ENCODE measurements around the gene SNRPN.

Gene SNRPN

GRCh38 chr15:24961967-24962366, 7.2 kb downstream of the SNRPN start (continued):
- TF ChIP-seq ATF2 (tag by site-specific recombination; IDR thresholded peaks at IDR 0.05; ENCODE audit: low read depth) (no peak), ZNF571 (tag by site-specific recombination; IDR thresholded peaks at IDR 0.05) (no peak), ZNF239 (tag by site-specific recombination; IDR thresholded peaks at IDR 0.05) (no peak), ZNF791 (tag by site-specific recombination; IDR thresholded peaks at IDR 0.05) (no peak)
- TF ChIP-seq, protein P1, sequence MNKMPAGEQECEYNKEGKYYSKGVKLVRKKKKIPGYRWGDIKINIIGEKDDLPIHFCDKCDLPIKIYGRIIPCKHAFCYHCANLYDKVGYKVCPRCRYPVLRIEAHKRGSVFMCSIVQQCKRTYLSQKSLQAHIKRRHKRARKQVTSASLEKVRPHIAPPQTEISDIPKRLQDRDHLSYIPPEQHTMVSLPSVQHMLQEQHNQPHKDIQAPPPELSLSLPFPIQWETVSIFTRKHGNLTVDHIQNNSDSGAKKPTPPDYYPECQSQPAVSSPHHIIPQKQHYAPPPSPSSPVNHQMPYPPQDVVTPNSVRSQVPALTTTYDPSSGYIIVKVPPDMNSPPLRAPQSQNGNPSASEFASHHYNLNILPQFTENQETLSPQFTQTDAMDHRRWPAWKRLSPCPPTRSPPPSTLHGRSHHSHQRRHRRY (tag by site-specific recombination; IDR thresholded peaks at IDR 0.05) = no peak
- TF ChIP-seq, protein P2, sequence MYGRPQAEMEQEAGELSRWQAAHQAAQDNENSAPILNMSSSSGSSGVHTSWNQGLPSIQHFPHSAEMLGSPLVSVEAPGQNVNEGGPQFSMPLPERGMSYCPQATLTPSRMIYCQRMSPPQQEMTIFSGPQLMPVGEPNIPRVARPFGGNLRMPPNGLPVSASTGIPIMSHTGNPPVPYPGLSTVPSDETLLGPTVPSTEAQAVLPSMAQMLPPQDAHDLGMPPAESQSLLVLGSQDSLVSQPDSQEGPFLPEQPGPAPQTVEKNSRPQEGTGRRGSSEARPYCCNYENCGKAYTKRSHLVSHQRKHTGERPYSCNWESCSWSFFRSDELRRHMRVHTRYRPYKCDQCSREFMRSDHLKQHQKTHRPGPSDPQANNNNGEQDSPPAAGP (tag by site-specific recombination; IDR thresholded peaks at IDR 0.05) = no peak

GRCh38 chr15:24962880-24963279, 8.1 kb downstream of the SNRPN start:
- no peaks in the 10 kb centered on the region for H3K36me3 ChIP-seq (ENCODE audit: control insufficient read depth in 2 of 2, insufficient read depth in 1 of 2, low read length in 2 of 2)
- no peak for TF ChIP-seq ZNF639 (tag by site-specific recombination; IDR thresholded peaks at IDR 0.05)
- TF ChIP-seq, protein P3, sequence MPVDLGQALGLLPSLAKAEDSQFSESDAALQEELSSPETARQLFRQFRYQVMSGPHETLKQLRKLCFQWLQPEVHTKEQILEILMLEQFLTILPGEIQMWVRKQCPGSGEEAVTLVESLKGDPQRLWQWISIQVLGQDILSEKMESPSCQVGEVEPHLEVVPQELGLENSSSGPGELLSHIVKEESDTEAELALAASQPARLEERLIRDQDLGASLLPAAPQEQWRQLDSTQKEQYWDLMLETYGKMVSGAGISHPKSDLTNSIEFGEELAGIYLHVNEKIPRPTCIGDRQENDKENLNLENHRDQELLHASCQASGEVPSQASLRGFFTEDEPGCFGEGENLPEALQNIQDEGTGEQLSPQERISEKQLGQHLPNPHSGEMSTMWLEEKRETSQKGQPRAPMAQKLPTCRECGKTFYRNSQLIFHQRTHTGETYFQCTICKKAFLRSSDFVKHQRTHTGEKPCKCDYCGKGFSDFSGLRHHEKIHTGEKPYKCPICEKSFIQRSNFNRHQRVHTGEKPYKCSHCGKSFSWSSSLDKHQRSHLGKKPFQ (tag by site-specific recombination; IDR thresholded peaks at IDR 0.05) = no peak
- TF ChIP-seq BCL11B (tag by site-specific recombination; IDR thresholded peaks at IDR 0.05; ENCODE audit: low read depth) = no peak
- no peak for TF ChIP-seq ZNF214 (tag by site-specific recombination; IDR thresholded peaks at IDR 0.05; ENCODE audit: borderline replicate concordance)
- no peak for TF ChIP-seq ZFP3 (tag by site-specific recombination; IDR thresholded peaks at IDR 0.05; ENCODE audit: low read depth)
- no peak for TF ChIP-seq KLF8 (tag by site-specific recombination; IDR thresholded peaks at IDR 0.05)
- TF ChIP-seq ZNF341 (tag by site-specific recombination; IDR thresholded peaks at IDR 0.05; ENCODE audit: low read depth) = no peak
- TF ChIP-seq GFI1B (tag by site-specific recombination; IDR thresholded peaks at IDR 0.05) = no peak
- ChIA-PET CTCF (interaction anchor here (0.6 kb wide), 1 partner anchor 569 kb away, joined by 3 read pairs; no protein-coding TSS in a partner anchor), POLR2A (no interaction called here)
- no peaks in the 10 kb centered on the region for H3K4me1 ChIP-seq (ENCODE audit: control insufficient read depth, insufficient read depth, low read length)
- H3K9me3 ChIP-seq (ENCODE audit: control insufficient read depth, insufficient read depth, low read depth, low read length) = no peaks in the 10 kb centered on the region
- no peak overlapping the region for H3K27ac ChIP-seq (ENCODE audit: extremely low read depth, low read depth, low read length)
- no peak overlapping the region for H3K4me3 ChIP-seq (ENCODE audit: low read depth, low read length)

DNA sequence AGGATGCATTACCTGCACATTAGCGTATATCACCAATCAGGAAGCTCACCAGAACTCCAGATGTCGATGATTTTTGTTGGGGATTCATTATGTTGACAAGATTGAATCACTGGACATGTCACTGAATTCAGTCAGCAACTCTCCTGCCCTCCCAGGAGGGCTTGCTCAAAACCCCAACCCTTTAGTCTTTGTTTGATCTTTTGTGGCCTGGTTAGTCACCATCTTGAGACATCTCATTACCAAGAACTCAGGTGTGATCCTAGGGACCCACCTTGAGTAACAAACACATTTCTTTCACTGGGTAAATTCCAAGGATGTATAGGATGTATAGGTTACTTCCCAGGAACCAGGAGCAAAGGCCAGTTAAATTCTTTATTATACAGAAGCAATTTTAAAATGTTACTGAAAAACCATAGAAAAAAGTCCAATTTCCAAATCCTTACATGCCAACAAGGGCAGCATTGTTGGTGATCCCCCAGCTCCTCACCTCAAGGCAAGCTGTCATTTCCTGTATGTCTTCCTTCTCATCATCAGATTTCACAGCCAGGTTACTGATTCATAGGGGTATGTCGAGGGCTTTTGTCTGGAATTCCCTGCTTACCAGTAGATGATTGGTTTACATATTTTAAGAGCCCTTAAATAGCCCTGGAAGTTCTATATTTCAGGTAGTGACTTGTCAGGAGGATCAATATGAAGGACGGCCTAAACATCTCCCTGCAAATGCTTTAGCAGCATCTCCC, 11.7 kb downstream of the SNRPN start:
- Histone ChIP-seq H3K27ac (ENCODE audit: extremely low read depth, low read depth, low read length) (no peak overlapping the region), H3K4me1 (ENCODE audit: control insufficient read depth, insufficient read depth, low read length) (no peaks in the 10 kb centered on the region), H3K36me3 (ENCODE audit: control insufficient read depth in 2 of 2, insufficient read depth in 1 of 2, low read length in 2 of 2) (no peaks in the 10 kb centered on the region), H3K4me3 (ENCODE audit: low read depth, low read length) (no peak overlapping the region), H3K9me3 (ENCODE audit: control insufficient read depth, insufficient read depth, low read depth, low read length) (no peaks in the 10 kb centered on the region)
- POLR2A ChIA-PET = no interaction called here
- CTCF ChIA-PET = no interaction called here
- no peak for TF ChIP-seq ZNF248 (tag by site-specific recombination; IDR thresholded peaks at IDR 0.05)
- no peak for TF ChIP-seq ZNF449 (tag by site-specific recombination; IDR thresholded peaks at IDR 0.05)
- no peak for TF ChIP-seq REPIN1 (tag by site-specific recombination; IDR thresholded peaks at IDR 0.05; ENCODE audit: low read depth)
- no peak for TF ChIP-seq ZNF202 (tag by site-specific recombination; IDR thresholded peaks at IDR 0.05; ENCODE audit: borderline replicate concordance)
- no peak for TF ChIP-seq ZNF830 (tag by site-specific recombination; IDR thresholded peaks at IDR 0.05; ENCODE audit: low read depth)
- no peak for TF ChIP-seq ZNF121 (tag by site-specific recombination; IDR thresholded peaks at IDR 0.05)
- no peak for TF ChIP-seq ZNF426 (tag by site-specific recombination; IDR thresholded peaks at IDR 0.05)
- TF ChIP-seq ZNF521 (tag by site-specific recombination; IDR thresholded peaks at IDR 0.05) = no peak
- no peak for TF ChIP-seq ZNF654 (tag by site-specific recombination; IDR thresholded peaks at IDR 0.05; ENCODE audit: low read depth)
- no peak for TF ChIP-seq ZNF629 (tag by site-specific recombination; IDR thresholded peaks at IDR 0.05)
- TF ChIP-seq ZNF302 (tag by site-specific recombination; IDR thresholded peaks at IDR 0.05; ENCODE audit: low read depth) = no peak
- TF ChIP-seq ZNF214 (tag by site-specific recombination; IDR thresholded peaks at IDR 0.05; ENCODE audit: borderline replicate concordance) = no peak
- no peak for TF ChIP-seq FEZF1 (tag by site-specific recombination; IDR thresholded peaks at IDR 0.05)

Measured in HEK293 (cell line).